Measurements from ENCODE around the gene SCYL2. TPM values are rescaled to one million over a fixed set of nuclear protein-coding genes. Genes with fewer than 3 reads are reported as not detected.
"Not testable (repeated sequence)": the region's sequence is repeated elsewhere in the genome, so short reads cannot be mapped to it uniquely, and the experiment has no call there.

Gene SCYL2
- total RNA-seq, result 56.2 and 59.8 TPM in 2 replicates
- long read RNA-seq, partial matches to known transcripts, result 34 of 46 reads
- long read RNA-seq, other reads (novel, unspliced or antisense), result 7 of 46 reads

- no peak for TF ChIP-seq CTCF (conservative IDR thresholded peaks at IDR 0.05)
- peak; percentile 93 for DNase-seq (ENCODE audit: low read depth, low spot score)
- Mint-ChIP-seq H3K4me3 (peak within 1 kb of the TSS; percentile 99), H3K27ac (ENCODE audit: unreplicated experiment) (peak within 1 kb of the TSS; percentile 99), H3K9me3 (no peaks in the 10 kb centered on the region), H3K27me3 (ENCODE audit: low read depth) (no peaks in the 10 kb centered on the region), H3K36me3 (ENCODE audit: low read depth) (no peaks in the 10 kb centered on the region), H3K4me1 (peaks cover 34% of the 10 kb centered on the region)
Observed at GRCh38 chr12:100266835-100267602, at the start of gene SCYL2, which contains the start of gene DEPDC4. Gene SCYL2 (plus strand): TSS chr12:100267177. CDS start chr12:100282971, 15,794 bp downstream. Gene DEPDC4 (minus strand): TSS chr12:100267079. CDS start chr12:100267076, 3 bp downstream.

- no peaks in the 10 kb centered on the region for H3K9me3 Mint-ChIP-seq
- H3K36me3 Mint-ChIP-seq (ENCODE audit: low read depth), result peaks cover 2% of the 10 kb centered on the region
- no peak overlapping the region for H3K27ac Mint-ChIP-seq (ENCODE audit: unreplicated experiment)
- no peak overlapping the region for H3K4me3 Mint-ChIP-seq
- DNase-seq (ENCODE audit: low read depth, low spot score), result no peak
- H3K4me1 Mint-ChIP-seq, result no peaks in the 10 kb centered on the region
- H3K27me3 Mint-ChIP-seq (ENCODE audit: low read depth), result no peaks in the 10 kb centered on the region
- no peak for TF ChIP-seq CTCF (conservative IDR thresholded peaks at IDR 0.05)
Observed at GRCh38 chr12:100219328-100220109, 47.5 kb upstream of the SCYL2 start.

- no peaks in the 10 kb centered on the region for H3K9me3 Mint-ChIP-seq
- peaks cover 2% of the 10 kb centered on the region for H3K36me3 Mint-ChIP-seq (ENCODE audit: low read depth)
- H3K27me3 Mint-ChIP-seq (ENCODE audit: low read depth), result no peaks in the 10 kb centered on the region
- DNase-seq (ENCODE audit: low read depth, low spot score), result no peak
- no peak overlapping the region for H3K27ac Mint-ChIP-seq (ENCODE audit: unreplicated experiment)
- H3K4me3 Mint-ChIP-seq, result no peak overlapping the region
- TF ChIP-seq CTCF (conservative IDR thresholded peaks at IDR 0.05), result no peak
- no peaks in the 10 kb centered on the region for H3K4me1 Mint-ChIP-seq
Observed at GRCh38 chr12:100221523-100221922, 45.5 kb upstream of the SCYL2 start.

GRCh38 chr12:100222173-100222572 is 44.8 kb upstream of the SCYL2 start:
- not testable (repeated sequence) for DNase-seq (ENCODE audit: low read depth, low spot score); H3K36me3 Mint-ChIP-seq (ENCODE audit: low read depth); H3K4me1 Mint-ChIP-seq; H3K27ac Mint-ChIP-seq (ENCODE audit: unreplicated experiment); H3K4me3 Mint-ChIP-seq; H3K9me3 Mint-ChIP-seq; H3K27me3 Mint-ChIP-seq (ENCODE audit: low read depth)

GRCh38 chr12:100225491-100225890 is 41.5 kb upstream of the SCYL2 start:
- peaks cover 2% of the 10 kb centered on the region for H3K36me3 Mint-ChIP-seq (ENCODE audit: low read depth)
- no peaks in the 10 kb centered on the region for H3K27me3 Mint-ChIP-seq (ENCODE audit: low read depth)
- no peak overlapping the region for H3K27ac Mint-ChIP-seq (ENCODE audit: unreplicated experiment)
- H3K9me3 Mint-ChIP-seq, result no peaks in the 10 kb centered on the region
- H3K4me1 Mint-ChIP-seq, result peaks cover 4% of the 10 kb centered on the region
- no peak overlapping the region for H3K4me3 Mint-ChIP-seq
- no peak for TF ChIP-seq CTCF (conservative IDR thresholded peaks at IDR 0.05)
- DNase-seq (ENCODE audit: low read depth, low spot score), result no peak

All from neural crest cell (in vitro differentiated cells).